Left renal pelvis (tissue), 4 donors: ENCODE results near the gene COL8A2. TPM values are rescaled to one million over a fixed set of nuclear protein-coding genes. Genes with fewer than 3 reads are reported as not detected.
A peak's percentile ranks its signal among the peaks of the same experiment; 100 is the strongest.

Source experiments
- DNase-seq, 4 donors: peaks; one replicate each; pipeline ENCODE4 v3.0.0-alpha.2; 2013; ENCODE audit warnings: low read depth in 4 of 4, low spot score in 3 of 4
- polyA plus RNA-seq, 4 donors: library from polyadenylated mRNA; unstranded; fragments of 120-200 nt; gene quantifications; one replicate each; pipeline ENCODE4 v1.2.1, GENCODE V29; 2013; ENCODE audit not compliant: insufficient read length in 4 of 4

The COL8A2 gene
- polyA plus RNA-seq, 4 donors, result 1.8 to 44.0 (median 3.3) TPM

DNA sequence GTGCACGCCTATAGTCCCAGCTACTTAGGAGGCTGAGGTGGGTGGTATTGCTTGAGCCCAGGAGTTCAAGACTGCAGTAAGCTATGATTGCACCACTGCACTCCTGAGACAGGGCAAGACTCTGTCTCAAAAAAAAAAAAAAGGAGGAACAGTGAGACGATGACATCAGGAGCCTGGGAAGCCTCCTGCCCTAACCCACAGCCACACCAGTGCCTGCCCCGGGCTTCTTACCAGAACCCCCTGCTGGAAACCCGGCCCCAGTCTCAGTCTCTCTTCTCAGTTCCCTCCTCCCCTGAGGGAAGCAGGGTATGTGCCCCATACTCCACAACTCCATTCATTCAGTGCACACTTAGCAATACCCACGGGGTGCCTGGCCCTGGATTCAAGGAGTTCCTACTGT lies 9.1 kb downstream of the COL8A2 start:
- DNase-seq, result no peak

- DNase-seq, result no peak
Observed at GRCh38 chr1:36115200-36115669, 9.8 kb downstream of the COL8A2 start.

GRCh38 chr1:36114371-36114770 lies 10.7 kb downstream of the COL8A2 start:
- DNase-seq, result no peak

DNA sequence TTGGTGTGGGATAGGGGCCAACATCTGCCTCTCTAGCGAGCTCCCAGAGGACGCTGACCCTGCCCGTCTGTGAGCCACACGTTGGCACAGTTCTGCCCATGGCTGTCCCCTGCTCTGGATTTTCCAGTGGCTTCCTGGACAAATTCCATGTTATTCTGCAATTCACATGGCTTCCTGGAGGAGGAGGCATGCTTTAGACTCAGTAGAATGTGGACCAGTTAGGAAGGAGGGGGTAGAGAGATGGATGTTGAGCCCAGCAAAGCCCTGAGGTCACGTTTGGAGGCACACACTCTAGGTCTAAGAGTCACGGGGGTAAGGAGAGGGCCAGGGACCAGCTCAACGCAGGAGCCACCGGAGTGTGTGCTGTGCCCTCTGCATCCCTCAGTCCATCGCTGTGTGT lies 12.2 kb downstream of the COL8A2 start:
- no peak for DNase-seq

DNA sequence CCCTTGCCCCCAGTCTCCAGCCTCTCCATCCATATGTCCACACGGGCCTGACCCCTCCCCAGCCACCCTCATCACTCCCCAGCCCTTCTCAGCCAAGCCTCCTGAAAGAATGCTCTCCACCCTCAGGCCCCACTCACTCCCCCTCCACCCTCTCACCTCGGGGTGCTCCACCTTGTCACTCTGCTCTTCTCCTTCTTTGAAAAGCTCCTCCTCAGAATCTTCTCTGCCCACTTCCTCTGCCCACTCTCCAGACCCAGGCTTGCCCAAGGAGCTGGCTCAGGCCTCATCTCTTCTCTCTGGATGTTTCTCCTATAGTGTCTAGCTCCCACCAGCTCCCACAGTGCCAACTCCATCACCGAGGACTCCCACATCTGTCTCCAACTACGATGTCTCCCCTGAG lies 13.9 kb downstream of the COL8A2 start:
- DNase-seq, result no peak

DNA sequence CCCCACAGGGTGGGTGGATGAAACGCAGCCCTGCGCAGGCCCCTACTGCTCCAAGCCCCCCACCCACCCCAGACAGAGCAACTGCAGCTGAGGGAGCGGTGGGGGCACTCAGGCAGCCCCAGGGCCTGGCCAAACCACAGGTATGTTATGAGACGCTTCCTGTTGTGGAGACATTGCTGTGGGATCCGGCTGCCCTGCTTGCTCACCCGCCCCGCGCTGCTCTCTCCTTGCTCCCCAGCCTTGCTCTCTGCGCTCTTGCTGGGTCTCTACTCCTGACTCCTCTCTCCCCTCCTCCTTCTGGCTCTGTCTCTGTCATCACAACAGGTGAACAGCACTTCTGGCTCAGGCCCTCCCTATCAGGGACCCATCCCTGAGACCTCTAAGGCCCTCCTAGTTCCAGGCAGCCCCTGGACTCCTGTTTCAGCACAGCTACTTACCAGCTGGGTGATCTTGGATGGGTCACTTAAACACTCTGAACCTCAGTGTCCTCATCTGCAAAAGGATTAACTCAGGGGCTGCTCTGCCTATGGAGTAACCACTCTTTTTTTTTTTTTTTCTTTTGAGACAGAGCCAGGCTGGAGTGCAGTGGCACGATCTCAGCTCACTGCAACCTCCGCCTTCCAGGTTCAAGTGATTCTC lies 15.9 kb downstream of the COL8A2 start:
- no peak for DNase-seq

DNA sequence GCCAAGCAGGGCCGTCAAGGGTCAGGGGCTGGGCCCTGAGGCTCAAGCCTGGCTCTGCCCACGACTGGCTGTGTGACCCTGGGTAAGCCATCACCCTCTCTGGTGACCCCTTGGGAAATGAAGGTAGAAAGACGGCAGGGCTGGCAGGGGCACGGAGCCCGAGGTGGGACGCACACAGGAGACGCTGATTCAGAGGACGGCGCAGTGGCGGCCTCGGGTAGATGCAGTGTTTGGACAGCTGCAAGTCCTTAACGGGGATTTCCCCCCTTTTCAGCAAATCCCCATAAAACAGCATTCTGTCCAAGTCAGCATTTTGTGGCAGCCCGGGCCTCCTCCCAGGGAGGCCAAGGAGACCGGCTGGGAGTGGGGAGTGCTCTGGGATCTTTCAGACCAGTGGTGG lies 16.7 kb downstream of the COL8A2 start:
- DNase-seq, result no peak

- DNase-seq, result no peak
Observed at GRCh38 chr1:36107394-36107793, 17.6 kb downstream of the COL8A2 start.

GRCh38 chr1:36106269-36106668 lies 18.8 kb downstream of the COL8A2 start:
- DNase-seq, result no peak

GRCh38 chr1:36101546-36101945 lies 23.5 kb downstream of the COL8A2 start:
- no peak for DNase-seq

DNA sequence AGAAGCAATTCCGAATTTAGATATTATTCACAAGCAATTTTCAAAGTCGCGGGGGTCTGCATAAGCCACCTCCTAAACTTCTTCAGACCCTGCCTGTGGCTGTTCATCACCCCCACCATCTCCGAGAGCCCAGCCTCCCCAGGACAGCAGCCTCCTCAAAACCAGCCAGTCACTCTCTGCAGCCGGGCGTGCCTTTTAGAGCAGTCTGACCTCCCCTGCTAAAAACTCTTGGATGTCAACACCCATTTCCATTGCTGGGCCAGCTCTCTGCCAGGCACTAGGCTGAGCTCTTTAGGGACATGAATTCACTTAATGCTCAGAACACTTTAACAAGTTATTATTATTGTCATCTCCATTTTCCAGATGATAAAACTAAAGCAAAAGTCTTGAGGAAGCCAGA lies 24.6 kb downstream of the COL8A2 start:
- no peak for DNase-seq

- DNase-seq, result peak in 1 of 4 donors; percentile 31
Observed at GRCh38 chr1:36099681-36100341, 25.2 kb downstream of the COL8A2 start.

DNA sequence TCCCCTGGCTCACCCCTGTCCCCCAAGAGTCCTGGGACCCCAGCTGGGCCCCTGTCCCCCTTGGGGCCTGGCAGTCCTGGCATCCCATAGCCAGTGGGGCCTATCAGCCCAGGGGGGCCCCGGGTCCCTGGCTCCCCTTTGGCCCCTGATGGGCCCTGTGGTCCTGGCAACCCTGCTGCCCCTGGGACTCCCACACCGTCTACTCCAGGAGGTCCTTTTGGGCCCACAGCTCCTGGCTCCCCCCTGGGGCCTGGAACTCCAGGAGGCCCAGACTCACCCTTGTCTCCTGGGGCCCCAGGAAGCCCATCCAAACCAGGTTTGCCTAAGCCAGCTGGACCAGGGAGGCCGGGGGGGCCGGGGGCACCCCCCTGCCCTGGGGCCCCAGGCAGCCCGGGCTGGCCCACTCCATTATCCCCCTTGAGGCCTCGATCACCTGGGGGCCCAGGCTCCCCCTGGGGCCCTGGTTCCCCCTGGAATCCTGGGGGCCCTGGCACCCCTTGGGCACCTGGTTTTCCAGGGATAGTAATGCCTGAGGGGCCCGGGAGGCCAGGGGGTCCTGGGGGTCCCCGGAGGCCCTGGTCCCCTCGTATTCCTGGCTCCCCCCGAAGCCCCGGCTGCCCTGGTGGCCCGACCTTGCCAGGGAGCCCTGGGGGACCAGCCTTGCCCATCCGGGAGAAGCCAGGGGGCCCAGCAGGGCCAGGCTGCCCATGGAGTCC lies 26.2 kb downstream of the COL8A2 start:
- DNase-seq, result no peak

DNA sequence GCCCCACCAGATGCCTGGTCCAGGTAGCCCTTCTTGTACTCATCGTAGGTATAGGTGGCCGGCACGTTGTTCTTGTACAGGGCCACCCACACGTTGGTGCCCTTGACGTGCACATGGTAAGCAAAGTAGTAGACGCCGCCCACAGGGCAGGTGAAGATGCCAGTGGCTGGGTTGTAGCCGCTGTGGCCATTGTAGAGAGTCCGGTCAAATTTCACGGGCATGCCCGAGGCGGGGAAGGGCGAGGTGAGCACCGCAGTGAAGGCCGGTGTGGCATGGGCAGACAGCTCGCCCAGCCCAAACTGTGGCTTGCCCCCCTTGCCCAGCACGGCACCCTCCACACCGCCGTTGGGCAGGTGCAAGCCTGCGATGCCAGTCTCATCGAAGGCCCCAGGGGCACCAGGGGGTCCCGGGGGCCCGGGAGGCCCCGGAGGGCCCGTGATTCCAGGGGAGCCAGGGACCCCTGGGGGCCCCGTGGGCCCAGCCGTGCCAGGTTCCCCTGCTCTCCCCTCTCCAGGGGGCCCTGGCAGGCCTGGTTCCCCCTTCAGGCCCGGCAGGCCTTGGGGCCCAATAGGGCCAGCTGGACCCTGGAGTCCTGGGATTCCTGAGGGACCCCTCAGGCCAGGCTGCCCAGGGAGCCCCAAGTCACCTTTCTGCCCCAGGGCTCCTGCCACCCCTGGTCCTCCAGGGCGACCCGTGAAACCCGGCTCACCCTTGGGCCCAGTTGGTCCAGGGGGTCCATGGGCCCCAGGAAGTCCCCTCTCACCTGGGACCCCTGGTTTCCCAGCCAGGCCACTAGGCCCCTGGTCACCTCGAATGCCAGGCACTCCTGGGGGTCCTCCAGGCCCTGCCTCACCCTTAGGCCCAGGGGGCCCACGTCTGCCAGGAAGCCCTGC lies 27.1 kb downstream of the COL8A2 start:
- DNase-seq, result no peak

DNA sequence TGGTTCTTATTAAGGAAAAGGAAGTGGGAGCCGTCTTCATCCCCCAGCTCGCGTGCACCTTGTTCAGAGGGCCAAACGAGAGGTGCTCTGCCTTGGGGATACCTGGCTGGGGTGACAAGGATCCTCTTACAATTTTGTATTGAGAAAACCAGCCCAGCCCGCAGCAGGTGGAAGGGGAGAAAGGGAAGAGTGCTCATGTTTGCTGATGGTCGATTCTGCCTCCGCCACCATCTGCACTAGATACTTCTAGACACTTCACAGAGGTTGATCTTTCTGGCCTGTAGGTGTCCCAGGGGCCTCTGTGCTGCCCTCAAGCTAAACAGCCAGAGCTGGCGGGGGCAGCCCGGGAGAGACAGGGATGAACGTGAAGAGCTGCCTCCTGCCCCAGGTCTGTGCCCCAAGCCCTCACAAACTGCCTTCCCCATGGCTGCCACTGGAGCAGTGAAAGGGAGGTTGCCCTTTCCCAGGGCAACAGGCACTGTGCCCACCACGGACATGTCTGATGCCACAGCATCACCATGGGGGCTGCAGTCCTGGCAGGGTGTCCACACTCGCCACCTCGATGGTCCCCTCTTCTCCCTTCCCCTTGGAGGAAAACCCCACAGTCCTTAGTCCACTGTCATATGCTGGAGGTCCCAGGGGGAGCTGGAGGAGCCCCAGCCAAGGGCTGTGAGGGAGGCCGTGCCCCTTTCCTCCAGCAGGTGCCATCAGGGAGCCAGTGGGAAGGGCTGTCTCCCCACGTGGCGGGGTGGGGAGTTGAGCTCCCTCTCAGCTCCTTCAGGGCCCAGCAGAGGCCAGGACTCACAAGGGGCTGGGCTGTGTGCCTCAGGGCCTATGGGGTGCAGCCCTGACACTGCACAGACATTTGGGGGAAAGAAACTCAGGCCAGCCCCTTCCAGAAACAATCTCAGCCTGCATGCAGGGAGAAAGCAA lies 28.3 kb downstream of the COL8A2 start:
- DNase-seq, result no peak

- no peak for DNase-seq
Observed at GRCh38 chr1:36095760-36096405, 29.1 kb downstream of the COL8A2 start.

GRCh38 chr1:36094621-36095061 lies 30.4 kb downstream of the COL8A2 start:
- DNase-seq, result no peak

DNA sequence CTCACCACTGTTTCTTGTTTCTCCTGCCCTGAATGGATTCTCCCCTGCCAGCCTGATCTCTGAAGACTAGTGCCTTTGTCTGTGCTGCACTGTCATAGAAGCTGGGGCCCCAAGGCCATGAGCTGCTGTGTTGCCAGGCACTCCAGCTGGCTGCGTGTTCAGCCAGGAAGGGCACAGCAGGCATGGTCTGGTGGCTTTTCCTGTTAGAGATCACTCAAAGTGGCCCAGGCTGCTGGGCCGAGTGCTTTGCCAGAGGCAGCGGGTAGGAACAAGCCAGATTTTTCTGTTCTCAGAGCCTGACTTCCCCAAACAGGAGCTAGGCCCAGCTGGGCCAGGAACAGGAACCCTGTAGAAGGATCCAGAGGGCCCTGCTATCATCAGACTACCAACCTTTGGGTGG lies 31.1 kb downstream of the COL8A2 start:
- DNase-seq, result no peak

- no peak for DNase-seq
Observed at GRCh38 chr1:36093226-36093625, 31.8 kb downstream of the COL8A2 start.
